Right cardiac atrium (tissue), 5 donors: Measurements from ENCODE around the gene SCUBE3. TPM values are rescaled to one million over a fixed set of nuclear protein-coding genes. Genes with fewer than 3 reads are reported as not detected.

Experiments
- polyA plus RNA-seq: library from polyadenylated mRNA; stranded (reverse); fragments of 200-250 nt; gene quantifications from one replicate; pipeline ENCODE4 v1.2.3, GENCODE V29; 2013
- total RNA-seq, 4 donors: library from RNA; stranded (reverse); fragmentation: NEBNext Ultra II Directional; extraction: Animal tissue kit (Norgen Biotek cat#: 25700); gene quantifications; one replicate each; pipeline ENCODE4 v1.2.1, GENCODE V29; 2021
- donor health status: healthy with polysubstance abuse.
- donor health status: DM: no; HTN: yes; CAD: no.
- donor health status: DM: no; HTN: no; CAD: no.
- donor health status: DM: no; HTN: yes; CAD: no; lungs with severe emphysema.
- donor health status: DM: yes; HTN: yes; CAD: no.

The SCUBE3 gene
- total and polyA plus RNA-seq, 5 donors = 0.25 to 0.86 (median 0.38) TPM

Other genes starting within 250 kb of the SCUBE3 start
- not detected for gene TCP11, start 72.6 kb upstream of the SCUBE3 start, total RNA-seq
- gene TCP11, start 72.6 kb upstream of the SCUBE3 start, polyA plus RNA-seq = 0.07 TPM
- gene ZNF76, start 45.8 kb downstream of the SCUBE3 start, total RNA-seq = 10 to 100 TPM; 28.6 to 44.4 (median 38.2) TPM
- 35.8 TPM for gene ZNF76, start 45.8 kb downstream of the SCUBE3 start, polyA plus RNA-seq
- 1 to 10 TPM; 2.2 to 3.6 (median 2.7) TPM for gene DEF6, start 83.9 kb downstream of the SCUBE3 start, total RNA-seq
- gene DEF6, start 83.9 kb downstream of the SCUBE3 start, polyA plus RNA-seq = 1.3 TPM
- 10 to 100 TPM; 20.5 to 22.6 (median 21.3) TPM for gene PPARD, start 128.6 kb downstream of the SCUBE3 start, total RNA-seq
- 21.2 TPM for gene PPARD, start 128.6 kb downstream of the SCUBE3 start, polyA plus RNA-seq
- gene FANCE, start 238.4 kb downstream of the SCUBE3 start, total RNA-seq = 1 to 10 TPM; 1.3 to 4.7 (median 3.1) TPM
- gene FANCE, start 238.4 kb downstream of the SCUBE3 start, polyA plus RNA-seq = 2.0 TPM